Ectodermal cell (in vitro differentiated cells): ENCODE data around the gene DOCK11.
A peak's percentile ranks its signal among the peaks of the same experiment; 100 is the strongest.

Experiments
- H3K27ac ChIP-seq: 2 replicates; pipeline ENCODE4 v1.7.0; 2013; ENCODE audit warnings: mild to moderate bottlenecking, low read depth, low read length; ENCODE audit not compliant: insufficient read depth, poor library complexity, severe bottlenecking
- H3K27me3 ChIP-seq: 2 replicates; pipeline ENCODE4 v1.7.0; 2013; ENCODE audit warnings: mild to moderate bottlenecking, low read length; ENCODE audit not compliant: insufficient read depth, control insufficient read depth, poor library complexity, severe bottlenecking
- H3K36me3 ChIP-seq: one replicate; pipeline ENCODE4 v1.7.0; 2013; ENCODE audit warnings: low read length; ENCODE audit not compliant: control insufficient read depth, insufficient read depth
- H3K4me1 ChIP-seq: one replicate; pipeline ENCODE4 v1.7.0; 2013; ENCODE audit warnings: low read length; ENCODE audit not compliant: control insufficient read depth, insufficient read depth
- H3K4me3 ChIP-seq: 2 replicates; pipeline ENCODE4 v1.7.0; 2013; ENCODE audit warnings: low read depth, low read length, control low read depth; ENCODE audit not compliant: insufficient read depth
- H3K9me3 ChIP-seq: 2 replicates; pipeline ENCODE4 v1.7.0; 2013; ENCODE audit warnings: mild to moderate bottlenecking, low read length, moderate library complexity; ENCODE audit not compliant: control insufficient read depth
- WGBS, 2 experiments: methylation state at CpG; one replicate each; pipeline ENCODE4 v1.1.7; 2013; ENCODE audit warnings: missing lambda C conversion rate in 2 of 2; 5-methylcytosine and 5-hydroxymethylcytosine counted together

Gene DOCK11

DNA sequence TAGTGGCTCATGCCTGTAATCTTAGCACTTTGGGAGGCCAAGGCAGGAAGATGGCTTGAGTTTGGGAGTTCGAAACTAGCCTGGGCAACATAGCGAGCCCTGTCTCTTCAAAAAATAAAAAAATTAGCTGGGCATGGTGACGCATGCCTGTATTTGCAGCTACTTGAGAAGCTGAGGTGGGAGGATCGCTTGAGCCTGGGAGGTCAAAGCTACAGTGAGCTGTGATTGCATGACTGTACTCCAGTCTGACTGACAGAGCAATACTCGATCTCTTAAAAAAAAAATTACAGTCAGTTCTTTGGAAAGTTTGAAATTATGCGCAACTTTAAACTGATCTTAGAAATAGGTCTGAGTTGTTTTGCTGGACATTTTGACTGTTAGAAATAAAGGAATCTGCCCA, 55.8 kb downstream of the DOCK11 start:
- H3K36me3 ChIP-seq, result no peaks in the 10 kb centered on the region
- H3K27me3 ChIP-seq, result no peaks in the 10 kb centered on the region
- no peak overlapping the region for H3K4me3 ChIP-seq
- H3K27ac ChIP-seq, result no peak overlapping the region
- no peaks in the 10 kb centered on the region for H3K4me1 ChIP-seq
- H3K9me3 ChIP-seq, result no peaks in the 10 kb centered on the region
- WGBS, 2 experiments, result 92 to 93% methylated on average over 6 of the region's 6 CpGs

- Histone ChIP-seq H3K27ac (no peak overlapping the region), H3K4me1 (no peaks in the 10 kb centered on the region), H3K27me3 (no peaks in the 10 kb centered on the region), H3K36me3 (no peaks in the 10 kb centered on the region), H3K9me3 (no peaks in the 10 kb centered on the region), H3K4me3 (no peak overlapping the region)
- 84 to 92% methylated on average over 5 to 6 of the region's 8 CpGs for WGBS, 2 experiments
Measured at GRCh38 chrX:118552121-118552900, 56.7 kb downstream of the DOCK11 start.

GRCh38 chrX:118553042-118553710, 57.6 kb downstream of the DOCK11 start:
- no peaks in the 10 kb centered on the region for H3K4me1 ChIP-seq
- no peaks in the 10 kb centered on the region for H3K36me3 ChIP-seq
- no peak overlapping the region for H3K4me3 ChIP-seq
- H3K27me3 ChIP-seq, result no peaks in the 10 kb centered on the region
- no peaks in the 10 kb centered on the region for H3K9me3 ChIP-seq
- WGBS, 2 experiments, result 94 to 100% methylated on average over 2 of the region's 2 CpGs
- H3K27ac ChIP-seq, result no peak overlapping the region

DNA sequence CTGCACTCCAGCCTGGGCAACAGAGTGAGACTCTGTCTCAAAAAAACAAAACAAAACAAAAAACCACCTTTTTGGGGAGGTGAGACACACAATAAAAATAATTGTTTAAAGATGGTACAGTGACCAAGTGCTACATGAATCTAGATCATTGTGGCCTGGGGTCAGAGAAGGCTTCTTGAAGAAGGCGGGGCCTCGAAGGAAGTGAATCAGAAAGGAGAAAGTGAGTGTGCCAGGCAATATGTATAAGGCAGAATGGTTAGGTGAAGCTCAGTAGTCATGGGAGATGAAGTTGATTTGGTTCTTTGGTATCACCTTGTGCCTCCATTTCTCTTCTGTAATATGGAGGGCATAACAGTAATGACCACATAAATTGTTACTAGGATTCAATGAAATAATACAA, 58.9 kb downstream of the DOCK11 start:
- H3K27ac ChIP-seq, result no peak overlapping the region
- H3K4me3 ChIP-seq, result no peak overlapping the region
- no peaks in the 10 kb centered on the region for H3K36me3 ChIP-seq
- H3K9me3 ChIP-seq, result no peaks in the 10 kb centered on the region
- 95 to 98% methylated on average over 2 of the region's 2 CpGs for WGBS, 2 experiments
- no peaks in the 10 kb centered on the region for H3K4me1 ChIP-seq
- no peaks in the 10 kb centered on the region for H3K27me3 ChIP-seq

- Histone ChIP-seq H3K9me3 (no peaks in the 10 kb centered on the region), H3K36me3 (no peaks in the 10 kb centered on the region), H3K27ac (no peak overlapping the region), H3K27me3 (no peaks in the 10 kb centered on the region), H3K4me1 (peaks cover 4% of the 10 kb centered on the region), H3K4me3 (no peak overlapping the region)
Measured at GRCh38 chrX:118558926-118559325, 63.3 kb downstream of the DOCK11 start.

DNA sequence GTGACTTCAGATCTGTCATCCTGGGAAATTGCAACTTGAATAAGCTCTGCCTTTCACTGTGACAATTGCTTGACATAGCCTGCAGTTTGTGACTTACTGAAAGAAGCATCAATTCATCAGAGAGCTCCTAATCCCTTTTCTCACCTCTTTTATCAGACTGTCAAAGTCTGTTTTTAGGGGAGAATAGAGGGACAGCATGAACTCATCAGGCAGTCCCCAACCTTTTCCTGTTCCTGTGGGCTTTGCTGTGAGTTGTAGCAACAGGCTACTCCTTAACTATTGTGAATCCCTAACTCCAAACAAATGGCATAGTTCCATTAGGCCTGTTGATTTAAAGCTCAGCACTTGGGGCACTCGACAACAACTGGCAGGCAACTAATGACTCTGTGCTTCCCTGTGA, 64.9 kb downstream of the DOCK11 start:
- 0% methylated on average over 1 of the region's 1 CpG for WGBS, 2 experiments
- Histone ChIP-seq H3K9me3 (no peaks in the 10 kb centered on the region), H3K4me1 (peaks cover 4% of the 10 kb centered on the region), H3K27ac (peak overlapping the region; percentile 26), H3K27me3 (no peaks in the 10 kb centered on the region), H3K4me3 (no peak overlapping the region), H3K36me3 (no peaks in the 10 kb centered on the region)

GRCh38 chrX:118562582-118563164, 67.1 kb downstream of the DOCK11 start:
- Histone ChIP-seq H3K9me3 (no peaks in the 10 kb centered on the region), H3K27me3 (no peaks in the 10 kb centered on the region), H3K4me1 (peaks cover 4% of the 10 kb centered on the region), H3K4me3 (no peak overlapping the region), H3K36me3 (no peaks in the 10 kb centered on the region), H3K27ac (no peak overlapping the region)
- WGBS, 2 experiments, result 87 to 92% methylated on average over 4 of the region's 4 CpGs

DNA sequence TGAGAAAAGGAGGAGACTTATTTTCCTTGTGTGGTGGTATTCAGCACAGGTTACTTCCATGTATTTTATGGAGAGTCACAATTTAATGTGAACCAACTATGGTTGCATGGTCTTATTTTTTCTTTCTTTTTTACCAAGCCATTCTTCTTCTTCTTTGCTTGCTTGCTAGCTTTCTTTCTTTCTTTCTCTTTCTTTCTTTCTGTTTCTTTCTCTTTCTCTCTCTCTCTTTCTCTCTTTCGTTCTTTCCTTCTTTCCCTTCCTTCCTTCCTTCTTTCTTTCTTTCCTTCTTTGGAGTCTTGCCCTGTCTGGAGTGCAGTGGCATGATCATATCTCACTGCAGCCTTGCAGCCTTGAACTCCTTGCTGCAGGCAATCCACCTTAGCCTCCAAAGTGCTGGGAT, 68.9 kb downstream of the DOCK11 start:
- no peak overlapping the region for H3K27ac ChIP-seq
- H3K4me1 ChIP-seq, result peaks cover 4% of the 10 kb centered on the region
- no peaks in the 10 kb centered on the region for H3K36me3 ChIP-seq
- H3K4me3 ChIP-seq, result no peak overlapping the region
- WGBS, 2 experiments, result 92% methylated on average over 1 of the region's 1 CpG
- no peaks in the 10 kb centered on the region for H3K9me3 ChIP-seq
- H3K27me3 ChIP-seq, result no peaks in the 10 kb centered on the region

GRCh38 chrX:118565853-118566252, 70.2 kb downstream of the DOCK11 start:
- WGBS, 2 experiments, result 95 to 99% methylated on average over 5 of the region's 6 CpGs
- H3K4me3 ChIP-seq, result no peak overlapping the region
- H3K36me3 ChIP-seq, result no peaks in the 10 kb centered on the region
- peaks cover 4% of the 10 kb centered on the region for H3K4me1 ChIP-seq
- no peak overlapping the region for H3K27ac ChIP-seq
- no peaks in the 10 kb centered on the region for H3K9me3 ChIP-seq
- no peaks in the 10 kb centered on the region for H3K27me3 ChIP-seq

GRCh38 chrX:118566359-118566758, 70.7 kb downstream of the DOCK11 start:
- H3K27me3 ChIP-seq, result no peaks in the 10 kb centered on the region
- H3K27ac ChIP-seq, result no peak overlapping the region
- no peaks in the 10 kb centered on the region for H3K36me3 ChIP-seq
- no peaks in the 10 kb centered on the region for H3K4me1 ChIP-seq
- H3K4me3 ChIP-seq, result no peak overlapping the region
- H3K9me3 ChIP-seq, result no peaks in the 10 kb centered on the region
- 92 to 96% methylated on average over 3 of the region's 3 CpGs for WGBS, 2 experiments
